EH (cell line): ENCODE data around the gene ANGPT4.

Experiments
- DNase-seq: peaks from one replicate; pipeline ENCODE4 v3.0.0-alpha.2; 2015; ENCODE audit warnings: low read depth

ANGPT4 gene

DNA sequence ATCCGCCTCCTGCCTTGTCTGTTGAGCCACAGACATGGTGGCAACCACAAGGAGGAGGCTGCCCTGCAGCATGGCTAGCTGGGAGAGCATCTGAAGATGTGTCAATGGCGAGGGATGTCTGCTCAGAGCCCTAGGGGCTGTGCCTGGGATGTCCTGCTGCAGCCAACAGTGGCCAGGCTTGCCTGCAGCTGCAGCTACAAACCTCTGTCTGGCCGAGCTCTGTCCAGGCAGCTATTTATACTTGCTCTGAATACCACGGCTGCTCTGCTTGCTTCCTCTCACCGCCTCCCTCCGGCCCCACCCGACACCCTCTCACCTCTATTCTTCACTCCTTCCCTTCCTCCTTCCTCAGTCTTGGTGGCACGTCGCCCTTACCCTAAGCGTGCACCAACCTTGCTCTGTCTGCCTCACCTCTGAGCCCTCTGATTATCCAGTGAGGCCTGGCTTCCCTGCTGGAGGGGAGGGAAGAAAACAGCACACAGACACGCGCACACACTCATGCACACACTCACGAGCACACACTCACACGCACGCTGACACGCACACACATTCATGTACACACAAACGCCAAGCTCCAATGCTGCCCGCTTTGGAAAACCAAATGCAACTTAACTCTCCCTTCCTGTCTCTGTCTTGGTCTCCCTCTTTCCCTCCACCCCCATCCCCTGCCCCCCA, at the start of gene ANGPT4:
Gene ANGPT4, minus strand, starts transcription at position 210 of the 675 bp plus-strand sequence. Its CDS starts 120 bp downstream, at position 90.
- DNase-seq, result peak; percentile 24

GRCh38 chr20:963795-964194, 47.7 kb upstream of the ANGPT4 start:
- no peak for DNase-seq

GRCh38 chr20:962683-963082, 46.5 kb upstream of the ANGPT4 start:
- no peak for DNase-seq

GRCh38 chr20:962223-962622, 46.1 kb upstream of the ANGPT4 start:
- DNase-seq, result no peak

GRCh38 chr20:961768-962167, 45.6 kb upstream of the ANGPT4 start:
- DNase-seq, result no peak

GRCh38 chr20:959996-960615, 44.0 kb upstream of the ANGPT4 start:
- DNase-seq, result no peak

- DNase-seq, result no peak
Measured at GRCh38 chr20:958936-959815, 43.0 kb upstream of the ANGPT4 start.

GRCh38 chr20:957544-957943, 41.4 kb upstream of the ANGPT4 start:
- DNase-seq, result no peak

GRCh38 chr20:956330-956951, 40.3 kb upstream of the ANGPT4 start:
- peak; percentile 60 for DNase-seq

DNA sequence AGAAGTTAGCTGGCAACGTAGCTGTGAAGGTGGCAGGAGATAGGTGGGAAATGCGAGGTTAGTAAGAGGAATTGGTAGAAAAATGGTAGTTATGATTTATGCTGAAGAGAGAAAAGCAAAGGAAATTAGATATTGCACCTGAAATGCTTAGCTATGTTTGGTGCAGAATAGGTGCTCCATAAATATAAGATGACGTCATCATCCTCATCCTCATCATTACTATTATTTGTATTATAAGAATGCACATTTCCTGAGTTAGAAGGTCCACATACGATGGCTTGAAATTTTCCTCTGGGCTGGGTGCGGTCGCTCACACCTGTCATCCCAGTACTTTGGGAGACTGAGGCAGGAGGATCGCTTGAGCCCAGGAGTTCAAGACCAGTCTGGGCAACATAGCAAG, 39.5 kb upstream of the ANGPT4 start:
- DNase-seq, result no peak

DNA sequence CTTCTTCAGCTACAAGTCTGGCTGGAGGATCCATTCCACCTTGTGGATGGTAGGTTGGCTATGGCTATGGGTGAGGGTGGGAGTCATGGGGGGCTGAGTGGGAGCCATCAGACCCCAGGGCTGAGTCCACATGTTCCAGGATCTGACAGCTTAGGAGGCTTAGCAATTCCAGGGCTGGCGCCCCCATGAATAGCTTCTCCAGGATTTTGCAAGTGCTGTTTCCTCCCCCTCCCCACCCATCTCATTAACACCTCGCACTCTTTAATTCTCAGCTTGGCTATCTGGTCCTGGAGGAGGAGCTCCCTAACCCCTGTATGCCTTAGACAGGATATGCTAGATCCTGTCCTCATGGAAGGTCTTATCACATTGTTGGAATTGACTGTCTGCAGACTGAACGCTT, 39.0 kb upstream of the ANGPT4 start:
- DNase-seq, result no peak

- DNase-seq, result peak; percentile 30
Measured at GRCh38 chr20:953742-954141, 37.6 kb upstream of the ANGPT4 start.

GRCh38 chr20:952196-952795, 36.2 kb upstream of the ANGPT4 start:
- no peak for DNase-seq

DNA sequence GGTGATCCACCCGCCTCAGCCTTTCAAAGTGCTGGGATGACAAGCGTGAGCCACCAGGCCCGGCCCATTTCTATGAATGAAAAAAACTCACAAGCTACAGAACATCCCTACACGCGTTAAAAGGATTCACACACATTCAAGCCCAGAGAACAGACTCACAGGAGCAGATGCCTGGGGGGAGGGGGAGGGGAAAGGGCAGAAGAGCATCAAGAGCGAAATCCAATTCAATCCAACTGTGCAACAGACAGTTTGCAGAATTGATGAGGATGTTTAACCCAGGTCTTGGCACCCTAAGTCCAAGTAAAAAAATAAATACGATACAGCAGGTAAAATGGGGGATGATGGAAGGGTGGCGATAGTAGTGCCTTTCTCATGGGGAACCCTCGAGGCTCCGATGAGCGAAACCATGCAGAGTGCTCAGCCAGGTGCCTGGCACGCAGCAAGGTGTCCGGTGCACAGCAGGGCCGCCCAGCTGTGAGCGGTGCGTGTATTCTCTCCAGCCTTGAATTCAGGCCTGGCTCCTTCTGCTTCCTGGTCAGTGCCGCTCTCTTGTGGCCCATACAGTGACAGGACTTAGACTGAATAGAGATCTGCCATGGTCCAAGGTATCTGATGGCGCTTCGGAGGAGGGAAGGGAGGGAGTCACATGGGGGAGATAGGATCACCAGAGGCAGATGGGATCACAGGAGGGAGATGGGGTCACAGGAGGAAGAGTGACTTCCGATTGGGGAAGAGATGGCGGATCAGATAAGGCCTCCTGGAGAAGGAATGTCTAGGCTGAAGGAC, 35.4 kb upstream of the ANGPT4 start:
- no peak for DNase-seq

DNA sequence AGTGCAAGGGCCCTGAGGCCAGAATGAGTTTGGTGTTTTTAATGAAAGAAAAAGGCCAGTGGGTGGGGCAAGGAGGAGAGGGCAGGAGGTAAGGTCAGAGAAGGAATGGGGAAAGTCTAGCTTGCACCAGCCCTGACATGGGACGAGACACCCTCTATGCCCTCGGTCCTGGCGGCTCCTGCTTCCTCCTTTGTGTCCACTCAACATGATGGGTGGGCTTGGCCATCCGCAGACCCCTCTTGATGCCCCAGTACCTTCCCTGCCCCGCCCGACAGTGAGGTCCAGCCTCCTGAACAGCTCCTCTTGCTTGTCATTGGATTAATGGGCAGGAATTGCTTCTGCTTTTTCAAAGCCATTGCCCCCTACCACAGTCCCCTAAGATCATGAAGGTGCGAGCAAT, 33.6 kb upstream of the ANGPT4 start:
- DNase-seq, result no peak

GRCh38 chr20:946826-947225, 30.7 kb upstream of the ANGPT4 start:
- no peak for DNase-seq

- DNase-seq, result no peak
Measured at GRCh38 chr20:945841-946240, 29.7 kb upstream of the ANGPT4 start.

- no peak for DNase-seq
Measured at GRCh38 chr20:944774-945410, 28.8 kb upstream of the ANGPT4 start.

DNA sequence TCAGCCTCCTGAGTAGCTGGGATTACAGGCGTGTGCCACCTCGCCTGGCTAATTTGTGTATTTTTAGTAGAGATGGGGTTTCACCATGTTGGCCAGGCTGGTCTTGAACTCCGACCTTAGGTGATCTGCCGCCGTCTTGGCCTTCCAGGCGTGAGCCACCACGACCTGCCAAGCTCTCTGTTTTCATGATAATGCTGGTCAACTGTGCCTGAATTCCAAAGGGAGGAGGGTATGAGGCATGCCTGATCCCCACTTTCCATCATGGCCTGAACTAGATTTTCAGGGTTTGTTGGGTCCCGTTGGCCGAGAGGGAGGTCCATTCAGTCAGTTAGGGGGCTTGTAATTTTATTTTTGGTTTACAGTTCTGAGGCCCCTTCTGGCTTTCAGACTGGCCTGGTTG, 28.0 kb upstream of the ANGPT4 start:
- no peak for DNase-seq

DNA sequence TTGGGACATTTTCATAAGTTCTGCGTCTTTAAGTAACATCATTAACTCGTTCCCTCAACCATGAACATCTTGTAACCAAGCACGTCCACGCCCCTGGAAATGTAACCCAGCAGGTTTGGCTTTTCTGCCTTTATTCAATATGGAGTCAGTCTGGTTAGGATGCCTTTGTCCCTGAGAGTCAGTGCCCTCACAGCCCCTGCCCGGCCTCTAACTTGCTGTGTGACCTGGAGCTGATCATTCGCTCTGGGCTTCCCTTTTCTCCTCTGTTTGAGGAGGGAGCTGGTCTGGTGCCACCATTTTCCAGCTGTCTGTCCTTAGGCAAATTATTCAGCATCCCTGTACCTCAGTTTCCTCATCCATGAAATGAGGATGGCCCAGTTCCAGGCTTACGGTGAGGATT, 26.5 kb upstream of the ANGPT4 start:
- DNase-seq, result no peak

- DNase-seq, result no peak
Measured at GRCh38 chr20:940926-941325, 24.8 kb upstream of the ANGPT4 start.
